ENCODE measurements around the gene OPN3. TPM values are rescaled to one million over a fixed set of nuclear protein-coding genes. Genes with fewer than 3 reads are reported as not detected.

Gene OPN3
- total RNA-seq, 1 experiment from 2014 or later: 22.0 TPM

GRCh38 chr1:241624935-241625334 is 15.2 kb downstream of the OPN3 start:
- BruUV-seq (replicated peaks): no TSS peak
- H3K4me3 Mint-ChIP-seq (ENCODE audit: low read depth, unreplicated experiment): no peak overlapping the region
- no peak for DNase-seq
- TF ChIP-seq CTCF (IDR thresholded peaks at IDR 0.05; ENCODE audit: unreplicated experiment): no peak
- H3K4me1 Mint-ChIP-seq (ENCODE audit: low read depth, unreplicated experiment): peaks cover 38% of the 10 kb centered on the region
- H3K27me3 Mint-ChIP-seq (ENCODE audit: unreplicated experiment): no peaks in the 10 kb centered on the region
- CTCF ChIA-PET: interaction anchor here (4.3 kb wide), 1 partner anchor 14 kb away, joined by 29 read pairs; no protein-coding TSS in a partner anchor
- H3K36me3 Mint-ChIP-seq (ENCODE audit: insufficient read depth, unreplicated experiment): no peaks in the 10 kb centered on the region
- no peaks in the 10 kb centered on the region for H3K9me3 Mint-ChIP-seq (ENCODE audit: low read depth, unreplicated experiment)
- intact Hi-C loops (cut with micrococcal nuclease; ENCODE audit: unreplicated experiment): loop anchor here (5.0 kb wide), 1 partner anchor 212 kb away; no protein-coding TSS in a partner anchor
- no peak overlapping the region for H3K27ac Mint-ChIP-seq (ENCODE audit: unreplicated experiment)

GRCh38 chr1:241622669-241623068 is 17.5 kb downstream of the OPN3 start:
- no peaks in the 10 kb centered on the region for H3K27me3 Mint-ChIP-seq (ENCODE audit: unreplicated experiment)
- no peaks in the 10 kb centered on the region for H3K36me3 Mint-ChIP-seq (ENCODE audit: insufficient read depth, unreplicated experiment)
- H3K4me3 Mint-ChIP-seq (ENCODE audit: low read depth, unreplicated experiment): no peak overlapping the region
- no peak for TF ChIP-seq CTCF (IDR thresholded peaks at IDR 0.05; ENCODE audit: unreplicated experiment)
- no TSS peak for BruUV-seq (replicated peaks)
- no peak overlapping the region for H3K27ac Mint-ChIP-seq (ENCODE audit: unreplicated experiment)
- H3K9me3 Mint-ChIP-seq (ENCODE audit: low read depth, unreplicated experiment): no peaks in the 10 kb centered on the region
- DNase-seq: no peak
- CTCF ChIA-PET: interaction anchor here (0.8 kb wide), 1 partner anchor 12 kb away, joined by 4 read pairs; no protein-coding TSS in a partner anchor
- intact Hi-C loops (cut with micrococcal nuclease; ENCODE audit: unreplicated experiment): no loop called here
- peaks cover 48% of the 10 kb centered on the region for H3K4me1 Mint-ChIP-seq (ENCODE audit: low read depth, unreplicated experiment)

- no TSS peak for BruUV-seq (replicated peaks)
- peaks cover 54% of the 10 kb centered on the region for H3K4me1 Mint-ChIP-seq (ENCODE audit: low read depth, unreplicated experiment)
- intact Hi-C loops (cut with micrococcal nuclease; ENCODE audit: unreplicated experiment): loop anchor here (10.0 kb wide), 1 partner anchor 367 kb away; no protein-coding TSS in a partner anchor
- peaks cover 11% of the 10 kb centered on the region for H3K36me3 Mint-ChIP-seq (ENCODE audit: insufficient read depth, unreplicated experiment)
- H3K4me3 Mint-ChIP-seq (ENCODE audit: low read depth, unreplicated experiment): no peak overlapping the region
- H3K27ac Mint-ChIP-seq (ENCODE audit: unreplicated experiment): no peak overlapping the region
- no peak for DNase-seq
- H3K9me3 Mint-ChIP-seq (ENCODE audit: low read depth, unreplicated experiment): no peaks in the 10 kb centered on the region
- CTCF ChIA-PET: no interaction called here
- no peaks in the 10 kb centered on the region for H3K27me3 Mint-ChIP-seq (ENCODE audit: unreplicated experiment)
- TF ChIP-seq CTCF (IDR thresholded peaks at IDR 0.05; ENCODE audit: unreplicated experiment): no peak
These were observed 22.7 kb downstream of the OPN3 start for GRCh38 chr1:241617426-241617825.

GRCh38 chr1:241615043-241615974 is 24.9 kb downstream of the OPN3 start:
- Mint-ChIP-seq H3K4me1 (ENCODE audit: low read depth, unreplicated experiment) (peaks cover 42% of the 10 kb centered on the region), H3K4me3 (ENCODE audit: low read depth, unreplicated experiment) (peak overlapping the region; percentile 57), H3K9me3 (ENCODE audit: low read depth, unreplicated experiment) (no peaks in the 10 kb centered on the region), H3K36me3 (ENCODE audit: insufficient read depth, unreplicated experiment) (peaks cover 12% of the 10 kb centered on the region), H3K27ac (ENCODE audit: unreplicated experiment) (peak overlapping the region; percentile 80), H3K27me3 (ENCODE audit: unreplicated experiment) (no peaks in the 10 kb centered on the region)
- DNase-seq: peak; percentile 51
- no peak for TF ChIP-seq CTCF (IDR thresholded peaks at IDR 0.05; ENCODE audit: unreplicated experiment)
- CTCF ChIA-PET: interaction anchor here (0.6 to 1.3 kb wide), 3 partner anchors 9 to 12 kb away, joined by 3 to 6 read pairs (median 4); no protein-coding TSS in a partner anchor
- BruUV-seq (replicated peaks): TSS peak; percentile 16
- intact Hi-C loops (cut with micrococcal nuclease; ENCODE audit: unreplicated experiment): loop anchor here (1.0 to 10.0 kb wide), 2 partner anchors 12 to 369 kb away; no protein-coding TSS in a partner anchor
